ENCODE results near the gene CST7. TPM values are rescaled to one million over a fixed set of nuclear protein-coding genes. Genes with fewer than 3 reads are reported as not detected.

The CST7 gene
- total RNA-seq, 1 experiment from 2014 or later = not detected

- no peak overlapping the region for H2AFZ ChIP-seq (ENCODE audit: low read depth, low read length, poor library complexity, severe bottlenecking)
- no peak overlapping the region for H3K4me2 ChIP-seq (ENCODE audit: low read length)
- ChIA-PET POLR2A (no interaction called here), RAD21 (ENCODE audit: low non-redundant PET in 1 of 2, low total read pairs in 2 of 2, uncharacterized antibody in 2 of 2, unreplicated experiment in 2 of 2) (no interaction called here), CTCF (no interaction called here)
- ATAC-seq (no peak), DNase-seq (ENCODE audit: low read depth, low spot score) (no peak)
- peaks cover 30 to 32% of the 10 kb centered on the region in 2 experiments for H3K36me3 ChIP-seq (ENCODE audit: control insufficient read depth in 1 of 2, insufficient read depth in 2 of 2, low read length in 2 of 2)
- H4K20me1 ChIP-seq (ENCODE audit: insufficient read depth) = no peaks in the 10 kb centered on the region
- H3K9me2 ChIP-seq (ENCODE audit: insufficient read depth) = no peaks in the 10 kb centered on the region
- no peak overlapping the region for H3K4me3 ChIP-seq (replicated peaks in 1 of 2; ENCODE audit: low read depth in 1 of 2, low read length in 2 of 2)
- no peak overlapping the region for H3K9ac ChIP-seq (ENCODE audit: low read length)
- TF ChIP-seq SRF (IDR thresholded peaks at IDR 0.05; ENCODE audit: low read depth) (no peak), EGR1 (IDR thresholded peaks at IDR 0.05; ENCODE audit: low read depth) (no peak), SP1 (IDR thresholded peaks at IDR 0.05; ENCODE audit: low read depth) (no peak), SIN3A (IDR thresholded peaks at IDR 0.05; ENCODE audit: low read depth) (no peak), JUND (IDR thresholded peaks at IDR 0.05) (no peak), POLR2AphosphoS5 (IDR thresholded peaks at IDR 0.05; ENCODE audit: low read depth, low read length) (no peak), ZBTB33 (IDR thresholded peaks at IDR 0.05; ENCODE audit: extremely low read depth, insufficient replicate concordance, low read length) (no peak), MAX (IDR thresholded peaks at IDR 0.05) (no peak), CEBPB (IDR thresholded peaks at IDR 0.05; ENCODE audit: low read depth) (no peak), CBX3 (IDR thresholded peaks at IDR 0.05; ENCODE audit: low read depth) (no peak), YY1 (IDR thresholded peaks at IDR 0.05; ENCODE audit: extremely low read depth, insufficient replicate concordance, low read depth, low read length) (no peak), FOSL1 (IDR thresholded peaks at IDR 0.05; ENCODE audit: low read depth) (no peak), EZH2phosphoT487 (IDR thresholded peaks at IDR 0.05; ENCODE audit: borderline replicate concordance) (no peak), REST (IDR thresholded peaks at IDR 0.05; ENCODE audit: low read depth) (no peak)
- no peaks in the 10 kb centered on the region for H3K4me1 ChIP-seq (ENCODE audit: control insufficient read depth in 1 of 2, insufficient read depth in 2 of 2, low read length in 2 of 2)
- no peaks in the 10 kb centered on the region for H3K79me2 ChIP-seq (ENCODE audit: insufficient read depth, low read length)
- H3K27me3 ChIP-seq (ENCODE audit: insufficient read depth, low read length) = no peaks in the 10 kb centered on the region
- intact Hi-C loops (cut with micrococcal nuclease) = no loop called here
- no TSS peak for BruUV-seq (replicated peaks)
- H3K9me3 ChIP-seq (ENCODE audit: control insufficient read depth in 1 of 2, insufficient read depth in 1 of 2, low read depth in 1 of 2, low read length in 2 of 2) = no peaks in the 10 kb centered on the region
- no peak overlapping the region for H3K27ac ChIP-seq (ENCODE audit: low read depth, low read length)
Measured at GRCh38 chr20:24968278-24968800, 19.3 kb downstream of the CST7 start.
